Right cardiac atrium (tissue), 5 donors: ENCODE results near the gene SGPL1. TPM values are rescaled to one million over a fixed set of nuclear protein-coding genes. Genes with fewer than 3 reads are reported as not detected.
A peak's percentile ranks its signal among the peaks of the same experiment; 100 is the strongest.
"Not testable (repeated sequence)": the region's sequence is repeated elsewhere in the genome, so short reads cannot be mapped to it uniquely, and the experiment has no call there.

Experiments
- ATAC-seq, 2 donors: fragments of 200-7000 bp; cut with Tn5 transposase; one replicate each; pipeline versions ENCODE4 v1.8.0 to v1.9.1; 2020; ENCODE audit warnings: moderate library complexity in 2 of 2, mild to moderate bottlenecking in 1 of 2
- DNase-seq, 3 donors: peaks; one replicate each; pipeline ENCODE4 v3.0.0-alpha.2; 2020
- H3K27ac ChIP-seq: one replicate; pipeline ENCODE4 v1.5.1; 2013; ENCODE audit warnings: mild to moderate bottlenecking, low read length, control low read depth, moderate library complexity
- H3K27me3 ChIP-seq: one replicate; pipeline ENCODE4 v1.6.1; 2013; ENCODE audit not compliant: control insufficient read depth, insufficient read depth
- H3K4me1 ChIP-seq: one replicate; pipeline ENCODE4 v1.6.1; 2013; ENCODE audit warnings: low read length; ENCODE audit not compliant: control insufficient read depth, insufficient read depth
- H3K4me3 ChIP-seq: one replicate; pipeline ENCODE4 v1.5.1; 2013; ENCODE audit warnings: low read length, control low read depth
- H3K9me3 ChIP-seq: one replicate; pipeline ENCODE4 v1.6.1; 2013; ENCODE audit warnings: low read length; ENCODE audit not compliant: control insufficient read depth
- WGBS: extraction: QIAGEN DNeasy Blood & Tissue Kit; methylation state at CpG from one replicate; pipeline ENCODE4 v1.1.7; 2013; 5-methylcytosine and 5-hydroxymethylcytosine counted together
- intact Hi-C, 4 donors: fragments of 100-400 bp; cut with DNase I; formaldehyde crosslinking; loops; one replicate each; pipeline versions ENCODE4 v1.11.0 to v1.14.0; 2022 to 2023
- polyA plus RNA-seq: library from polyadenylated mRNA; stranded (reverse); fragments of 200-250 nt; gene quantifications from one replicate; pipeline ENCODE4 v1.2.3, GENCODE V29; 2013
- total RNA-seq, 4 donors: library from RNA; stranded (reverse); fragmentation: NEBNext Ultra II Directional; extraction: Animal tissue kit (Norgen Biotek cat#: 25700); gene quantifications; one replicate each; pipeline ENCODE4 v1.2.1, GENCODE V29; 2021
- donor health status: healthy with polysubstance abuse.
- donor health status: DM: no; HTN: yes; CAD: no.
- donor health status: DM: no; HTN: no; CAD: no.
- donor health status: DM: no; HTN: yes; CAD: no; lungs with severe emphysema.
- donor health status: DM: yes; HTN: yes; CAD: no.

The SGPL1 gene
- total and polyA plus RNA-seq, 5 donors = 4.2 to 20.2 (median 13.2) TPM

DNA sequence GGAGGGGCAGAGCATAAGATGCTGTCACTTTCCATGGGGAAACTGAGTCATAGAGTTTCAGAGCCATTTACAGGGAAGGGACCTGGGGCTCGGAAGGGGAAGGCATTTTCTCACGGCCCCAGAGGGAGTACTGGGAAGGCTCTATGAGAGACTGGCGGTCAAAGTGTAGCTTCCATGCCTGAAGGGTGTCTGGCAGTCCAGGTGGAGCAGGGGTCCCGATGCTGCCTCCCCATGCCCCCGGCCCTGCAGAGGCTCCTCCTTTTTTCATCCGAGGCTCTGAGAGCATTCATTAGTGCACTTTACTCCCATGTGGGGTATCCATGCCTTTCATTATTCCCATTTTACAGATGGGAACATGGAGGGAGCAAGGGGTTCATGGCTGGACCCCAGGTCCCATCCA lies 100.5 kb downstream of the SGPL1 start:
- no peaks in the 10 kb centered on the region for H3K4me1 ChIP-seq
- DNase-seq (no peak), ATAC-seq (no peak)
- no peak overlapping the region for H3K4me3 ChIP-seq
- intact Hi-C loops = no loop called here
- H3K27ac ChIP-seq = no peak overlapping the region
- no peaks in the 10 kb centered on the region for H3K27me3 ChIP-seq
- WGBS = 86% methylated on average over 6 of the region's 6 CpGs
- no peaks in the 10 kb centered on the region for H3K9me3 ChIP-seq

DNA sequence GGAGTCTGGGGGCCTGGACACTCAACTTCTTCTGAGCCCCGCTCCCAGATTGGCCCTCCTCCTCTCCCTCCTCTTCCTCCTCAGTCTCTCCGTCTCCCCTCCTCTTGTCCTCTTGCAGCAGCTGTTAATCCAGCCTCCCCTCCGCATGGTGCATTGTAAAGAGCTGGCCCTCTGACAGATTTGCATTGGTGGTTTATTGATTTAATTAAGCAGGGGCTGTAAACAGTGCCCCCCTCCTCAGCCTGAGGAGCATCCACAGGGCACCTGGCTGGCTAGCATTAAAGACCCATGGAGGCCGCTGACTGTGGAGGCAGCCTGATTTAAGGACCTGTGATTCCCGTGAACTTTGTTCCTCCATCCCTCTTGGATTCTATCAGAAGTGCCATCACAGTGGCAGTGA lies 101.5 kb downstream of the SGPL1 start:
- no peak overlapping the region for H3K4me3 ChIP-seq

DNA sequence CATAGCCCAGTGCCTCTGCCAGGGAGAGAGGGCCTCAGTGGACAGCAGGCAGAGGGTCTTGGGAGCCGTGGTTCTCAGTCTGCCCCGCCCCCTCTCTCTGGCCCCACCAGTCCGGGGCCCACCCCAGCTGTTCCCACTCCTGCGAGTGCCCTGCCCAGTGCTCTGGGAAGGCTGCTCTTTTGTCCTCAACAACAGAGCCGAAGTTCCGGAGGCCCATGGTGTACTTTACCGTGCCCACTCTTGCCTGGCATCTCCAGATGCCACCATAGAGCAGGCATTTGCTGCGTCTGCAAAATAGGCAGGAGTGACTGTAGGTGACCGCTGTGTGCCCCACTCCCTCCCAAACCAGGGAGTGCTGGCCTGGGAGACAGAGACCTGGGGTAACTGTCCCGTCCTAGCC lies 101.9 kb downstream of the SGPL1 start:
- Histone ChIP-seq H3K4me1 (no peaks in the 10 kb centered on the region), H3K27ac (no peak overlapping the region), H3K9me3 (no peaks in the 10 kb centered on the region), H3K4me3 (no peak overlapping the region), H3K27me3 (no peaks in the 10 kb centered on the region)
- intact Hi-C loops = no loop called here
- WGBS = 82% methylated on average over 10 of the region's 10 CpGs
- ATAC-seq (no peak), DNase-seq (peak in 1 of 3 donors; percentile 21)

More for the DNA sequence above, 101.5 kb downstream of the SGPL1 start:
- H3K4me1 ChIP-seq = no peaks in the 10 kb centered on the region
- no peak overlapping the region for H3K27ac ChIP-seq
- H3K9me3 ChIP-seq = no peaks in the 10 kb centered on the region
- H3K27me3 ChIP-seq = no peaks in the 10 kb centered on the region
- intact Hi-C loops = no loop called here
- DNase-seq (peak in 1 of 3 donors; percentile 16), ATAC-seq (no peak)
- 87% methylated on average over 5 of the region's 5 CpGs for WGBS

DNA sequence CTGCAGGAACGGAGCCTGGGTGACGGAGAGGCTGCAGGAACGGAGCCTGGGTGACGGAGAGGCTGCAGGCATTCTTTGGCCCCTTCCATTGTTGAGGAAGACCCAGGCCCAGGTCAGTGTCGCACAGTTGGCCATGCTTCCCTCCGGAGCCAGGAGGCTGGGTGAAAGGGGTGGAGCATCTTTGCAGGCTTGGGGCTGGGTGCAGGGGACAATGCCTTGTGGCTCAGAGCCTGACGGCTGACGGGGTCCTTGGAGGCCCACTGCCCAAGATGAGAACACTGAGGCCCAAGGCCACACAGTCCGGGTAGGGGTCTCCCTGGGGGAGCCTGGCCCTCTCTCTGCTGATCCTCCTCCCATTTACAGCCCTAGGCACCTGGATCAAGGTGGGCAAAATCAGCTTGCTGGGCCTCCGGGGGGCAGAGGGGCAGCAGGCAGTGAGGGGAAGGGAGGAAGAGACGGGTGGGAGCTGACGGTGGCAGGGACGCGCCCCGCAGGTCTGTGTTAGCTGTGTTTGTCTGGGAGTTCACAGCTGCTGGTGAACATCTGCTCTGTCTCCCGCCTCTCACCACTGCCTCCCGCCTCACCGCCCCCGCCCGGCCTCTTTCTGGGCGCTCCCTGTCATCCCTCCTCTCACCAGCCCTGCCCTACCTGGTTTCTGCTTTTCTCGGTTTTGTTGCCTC lies 103.2 kb downstream of the SGPL1 start:
- intact Hi-C loops = no loop called here
- Histone ChIP-seq H3K9me3 (no peaks in the 10 kb centered on the region), H3K4me1 (no peaks in the 10 kb centered on the region), H3K27ac (no peak overlapping the region), H3K27me3 (no peaks in the 10 kb centered on the region), H3K4me3 (no peak overlapping the region)
- 51% methylated on average over 22 of the region's 22 CpGs for WGBS
- ATAC-seq = no peak
- DNase-seq = peak in 1 of 3 donors; percentile 56

DNA sequence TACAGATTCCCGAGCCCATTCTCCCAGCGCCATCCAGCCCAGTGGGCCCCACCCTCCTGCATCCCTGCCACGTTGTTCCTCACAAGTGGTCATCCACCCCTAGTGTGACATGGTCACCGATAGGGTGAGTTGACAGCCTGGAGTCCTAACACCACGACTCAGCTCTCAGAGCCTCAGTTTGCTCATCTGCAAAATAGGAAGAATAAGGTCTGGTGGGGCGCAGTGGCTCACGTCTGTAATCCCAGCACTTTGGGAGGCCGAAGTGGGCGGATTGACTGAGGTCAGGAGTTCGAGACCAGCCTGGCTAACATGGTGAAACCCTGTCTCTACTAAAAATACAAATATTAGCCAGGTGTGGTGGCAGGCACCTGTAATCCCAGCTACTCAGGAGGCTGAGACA lies 104.2 kb downstream of the SGPL1 start:
- H3K9me3 ChIP-seq, H3K4me3 ChIP-seq, DNase-seq, ATAC-seq, H3K27ac ChIP-seq, H3K4me1 ChIP-seq, H3K27me3 ChIP-seq: not testable (repeated sequence)
- WGBS = 90% methylated on average over 10 of the region's 10 CpGs
- intact Hi-C loops = loop anchor here in 3 of 4 donors (10.0 kb wide), 2 partner anchors 145 to 365 kb away; no protein-coding TSS in a partner anchor

DNA sequence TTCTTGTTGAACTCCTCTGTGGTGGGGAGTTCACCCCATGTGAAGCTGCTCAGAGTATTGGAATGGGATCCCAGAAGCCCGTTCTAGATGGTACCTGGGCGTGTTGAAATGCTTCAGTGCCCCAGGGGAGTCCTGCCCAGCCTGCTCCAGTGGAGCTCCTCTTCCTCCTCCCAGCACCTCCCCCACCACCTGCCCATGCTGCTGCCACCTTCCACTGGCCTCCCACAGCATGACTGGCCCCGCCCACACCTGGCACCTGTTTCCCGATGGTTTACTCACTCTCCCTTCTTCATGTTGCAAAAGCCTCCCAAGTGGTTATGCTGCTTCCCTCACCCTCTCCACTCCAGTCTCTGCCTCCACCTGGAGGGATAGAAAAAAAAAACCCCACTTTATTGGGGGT lies 104.8 kb downstream of the SGPL1 start:
- no peaks in the 10 kb centered on the region for H3K4me1 ChIP-seq
- 73% methylated on average over 4 of the region's 4 CpGs for WGBS
- no peak overlapping the region for H3K4me3 ChIP-seq
- no peak overlapping the region for H3K27ac ChIP-seq
- intact Hi-C loops = loop anchor here in 3 of 4 donors (10.0 kb wide), 2 partner anchors 144 to 364 kb away; no protein-coding TSS in a partner anchor
- ATAC-seq = no peak
- H3K27me3 ChIP-seq = no peaks in the 10 kb centered on the region
- H3K9me3 ChIP-seq = no peaks in the 10 kb centered on the region
- peak in 1 of 3 donors; percentile 43 for DNase-seq

DNA sequence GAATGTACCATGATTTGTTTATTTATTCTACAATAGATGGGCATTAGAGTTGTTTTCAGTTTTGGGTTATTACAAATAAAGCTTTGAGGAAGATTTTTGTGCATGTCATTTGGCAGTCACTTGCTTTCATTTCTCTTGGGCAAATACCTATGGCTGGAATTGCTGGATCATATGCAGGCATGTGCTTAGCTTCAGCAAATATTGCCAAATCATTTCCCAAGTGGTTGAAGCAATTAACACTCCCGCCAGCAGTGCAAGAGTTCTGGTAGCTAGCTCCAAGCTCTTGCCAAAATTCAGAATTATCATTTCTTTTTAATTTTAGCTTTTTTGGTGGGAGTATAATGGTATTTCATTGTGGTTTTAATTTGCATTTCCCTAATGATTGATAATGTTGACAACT lies 105.5 kb downstream of the SGPL1 start:
- H3K4me1 ChIP-seq = peaks cover under 1% of the 10 kb centered on the region
- no peaks in the 10 kb centered on the region for H3K27me3 ChIP-seq
- DNase-seq (no peak), ATAC-seq (no peak)
- 27% methylated on average over 1 of the region's 1 CpG for WGBS
- H3K9me3 ChIP-seq = no peaks in the 10 kb centered on the region
- no peak overlapping the region for H3K27ac ChIP-seq
- intact Hi-C loops = loop anchor here in 3 of 4 donors (10.0 kb wide), 2 partner anchors 144 to 364 kb away; no protein-coding TSS in a partner anchor
- no peak overlapping the region for H3K4me3 ChIP-seq

DNA sequence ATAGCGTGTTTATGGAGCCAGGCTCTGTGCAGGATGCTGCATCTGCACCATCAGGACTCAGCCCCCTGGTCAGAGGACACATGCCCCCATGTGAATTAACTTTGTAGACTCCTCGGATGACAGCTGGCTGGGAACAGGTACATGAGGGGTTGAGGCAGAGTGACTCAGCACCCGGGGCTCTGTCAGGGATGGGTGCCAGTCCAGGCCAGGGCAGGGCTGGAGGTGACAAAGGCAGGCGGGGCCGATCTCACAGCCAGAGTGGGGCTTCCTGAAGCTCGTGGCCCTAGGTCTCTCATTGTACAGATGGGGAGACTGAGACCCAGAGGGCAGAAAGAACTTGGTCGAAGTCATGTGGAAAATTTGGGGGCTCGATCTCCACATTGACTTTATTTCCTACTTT lies 107.9 kb downstream of the SGPL1 start:
- H3K9me3 ChIP-seq = no peaks in the 10 kb centered on the region
- no peak overlapping the region for H3K27ac ChIP-seq
- intact Hi-C loops = loop anchor here in 3 of 4 donors (10.0 kb wide), 2 partner anchors 141 to 361 kb away; no protein-coding TSS in a partner anchor
- DNase-seq = peak in 2 of 3 donors; percentile 26 to 28
- no peaks in the 10 kb centered on the region for H3K27me3 ChIP-seq
- H3K4me1 ChIP-seq = peaks cover 4% of the 10 kb centered on the region
- WGBS = 78% methylated on average over 8 of the region's 8 CpGs
- H3K4me3 ChIP-seq = no peak overlapping the region
- ATAC-seq = no peak

DNA sequence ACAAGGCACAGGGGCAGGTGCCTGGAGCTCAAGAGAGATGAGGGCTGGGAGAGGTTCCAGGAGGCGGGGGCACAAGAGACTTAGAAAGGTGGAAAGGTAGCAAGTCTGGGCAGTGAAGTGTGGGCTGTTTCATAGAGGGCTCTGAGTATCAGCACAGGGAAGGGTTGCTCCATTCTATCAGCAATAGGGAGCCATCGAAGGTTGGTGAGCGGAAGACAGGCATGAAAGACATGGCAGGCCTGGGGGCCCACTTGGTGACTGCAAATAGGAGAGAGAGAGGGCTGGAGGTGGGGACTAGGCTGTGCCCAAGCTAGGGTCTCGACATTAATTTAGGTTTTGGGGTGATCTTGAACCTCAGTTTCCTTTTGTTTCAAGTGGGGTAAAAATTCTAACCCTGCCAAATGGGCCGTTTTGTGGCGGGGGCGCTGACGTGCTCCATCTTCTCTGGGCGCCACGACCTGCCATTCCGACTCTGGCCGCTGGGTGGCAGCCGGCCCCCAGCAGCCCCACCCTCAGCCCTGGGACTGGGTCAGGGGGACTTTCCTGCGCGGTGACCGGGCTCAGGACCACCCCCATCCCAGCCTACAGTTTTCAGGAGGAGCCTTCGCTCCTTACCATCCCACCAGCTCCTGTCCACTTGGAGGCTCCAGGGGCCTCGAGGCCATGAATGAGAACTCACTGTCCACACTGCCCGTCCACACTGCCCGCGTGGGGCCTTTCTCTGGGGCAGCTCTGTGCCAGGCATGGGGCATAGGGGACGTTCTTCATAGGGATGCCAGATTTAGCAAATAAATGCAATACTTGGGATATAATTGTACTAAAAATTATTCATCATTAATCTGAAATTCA lies 109.9 kb downstream of the SGPL1 start:
- ATAC-seq (peak; percentile 77 to 79), DNase-seq (peak; percentile 46 to 88 (median 82))
- Histone ChIP-seq H3K4me3 (no peak overlapping the region), H3K27me3 (no peaks in the 10 kb centered on the region), H3K9me3 (no peaks in the 10 kb centered on the region), H3K27ac (no peak overlapping the region), H3K4me1 (peaks cover 4% of the 10 kb centered on the region)
- intact Hi-C loops = loop anchor here (5.0 to 10.0 kb wide), 5 partner anchors 139 to 359 kb away; partner anchors contain the start of gene UNC5B (in 1 of the 4)
- WGBS = 23% methylated on average over 22 of the region's 22 CpGs

DNA sequence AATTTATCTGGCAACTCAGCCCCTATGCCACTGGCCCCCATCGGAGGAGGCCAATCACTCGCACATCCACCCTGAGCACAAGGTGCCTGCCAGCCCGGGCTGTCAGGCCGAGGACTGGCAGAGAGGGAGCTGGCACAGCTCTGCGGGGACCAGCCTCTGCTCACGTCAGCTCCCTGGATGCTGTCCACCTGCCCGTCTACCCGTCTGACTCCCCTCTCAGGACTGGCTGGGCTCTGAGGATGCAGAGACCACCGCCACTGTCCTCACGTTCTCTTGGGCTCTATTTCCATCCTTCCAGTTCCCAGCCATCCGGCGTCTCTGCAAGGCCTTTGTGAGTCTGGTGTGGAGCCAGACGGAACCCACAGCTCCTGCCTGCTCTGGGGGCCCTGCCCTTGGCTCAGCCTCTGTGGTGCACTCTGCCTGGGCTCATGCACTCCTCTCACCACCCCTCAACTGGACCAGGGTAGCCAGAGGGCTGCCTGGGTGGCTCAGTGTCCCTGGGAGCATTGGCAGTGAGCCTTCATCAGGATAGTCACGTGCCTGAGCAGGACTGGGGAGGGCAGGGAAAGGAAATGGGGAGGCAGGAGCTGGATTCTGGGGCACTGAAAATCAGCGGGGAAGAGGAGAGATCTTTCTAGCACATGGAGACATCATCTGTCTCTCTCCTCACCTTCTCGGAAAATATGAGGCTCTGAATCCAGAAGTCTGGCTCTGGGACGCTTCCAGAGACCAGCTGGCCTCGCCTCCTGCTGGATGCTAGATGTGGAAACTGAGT lies 110.7 kb downstream of the SGPL1 start:
- Histone ChIP-seq H3K9me3 (no peaks in the 10 kb centered on the region), H3K27me3 (no peaks in the 10 kb centered on the region), H3K4me1 (peaks cover 4% of the 10 kb centered on the region), H3K27ac (no peak overlapping the region), H3K4me3 (no peak overlapping the region)
- DNase-seq = peak; percentile 43 to 73 (median 71)
- intact Hi-C loops = loop anchor here (5.0 to 10.0 kb wide), 5 partner anchors 138 to 358 kb away; partner anchors contain the start of gene UNC5B (in 1 of the 4)
- 60% methylated on average over 18 of the region's 18 CpGs for WGBS
- peak; percentile 76 to 78 for ATAC-seq
